Chondrocyte (in vitro differentiated cells): ENCODE measurements around the gene NTSR2. TPM values are rescaled to one million over a fixed set of nuclear protein-coding genes. Genes with fewer than 3 reads are reported as not detected.

ENCODE experiments used
- DNase-seq: peaks from one replicate; pipeline ENCODE4 v3.0.0; 2021; ENCODE audit warnings: mixed read lengths, low spot score
- H3K27ac Mint-ChIP-seq: one replicate; pipeline ENCODE4 v1.8.0; 2021; ENCODE audit warnings: mild to moderate bottlenecking, moderate library complexity, mixed read lengths; ENCODE audit not compliant: unreplicated experiment
- H3K27me3 Mint-ChIP-seq: 2 replicates; pipeline ENCODE4 v1.8.0; 2021; ENCODE audit warnings: low read depth, mixed read lengths
- H3K36me3 Mint-ChIP-seq: 2 replicates; pipeline ENCODE4 v1.8.0; 2021; ENCODE audit warnings: low read depth, mixed read lengths
- H3K4me1 Mint-ChIP-seq: 2 replicates; pipeline ENCODE4 v1.8.0; 2021; ENCODE audit warnings: low read depth, mild to moderate bottlenecking, mixed read lengths
- H3K4me3 Mint-ChIP-seq: one replicate; pipeline ENCODE4 v1.8.0; 2021; ENCODE audit warnings: mild to moderate bottlenecking, moderate library complexity, mixed read lengths; ENCODE audit not compliant: unreplicated experiment
- H3K9me3 Mint-ChIP-seq: 2 replicates; pipeline ENCODE4 v1.8.0; 2021; ENCODE audit warnings: low read depth, mixed read lengths
- CTCF ChIP-seq: fragments of 200-600 bp; sonication (generic); IDR thresholded peaks from 2 replicates; pipeline ENCODE4 v1.5.0; 2021; ENCODE audit warnings: antibody characterized with exemption, mild to moderate bottlenecking, moderate library complexity
- total RNA-seq: library from RNA; stranded (reverse); gene quantifications from 3 replicates; pipeline ENCODE4 v1.2.1, GENCODE V29; 2021

The NTSR2 gene
- total RNA-seq, 1 donor from 2014 or later: not detected

GRCh38 chr2:11699686-11700670 is 30.0 kb upstream of the NTSR2 start:
- no peak for DNase-seq
- H3K27ac Mint-ChIP-seq: no peak overlapping the region
- no peaks in the 10 kb centered on the region for H3K27me3 Mint-ChIP-seq
- TF ChIP-seq CTCF: no peak
- no peaks in the 10 kb centered on the region for H3K36me3 Mint-ChIP-seq
- peaks cover 20% of the 10 kb centered on the region for H3K4me1 Mint-ChIP-seq
- H3K4me3 Mint-ChIP-seq: no peak overlapping the region
- no peaks in the 10 kb centered on the region for H3K9me3 Mint-ChIP-seq

- Mint-ChIP-seq H3K36me3 (no peaks in the 10 kb centered on the region), H3K9me3 (no peaks in the 10 kb centered on the region), H3K27ac (no peak overlapping the region), H3K27me3 (no peaks in the 10 kb centered on the region), H3K4me1 (peaks cover 20% of the 10 kb centered on the region), H3K4me3 (no peak overlapping the region)
- no peak for DNase-seq
- TF ChIP-seq CTCF: no peak
These were observed 28.3 kb upstream of the NTSR2 start for GRCh38 chr2:11698009-11698922.

GRCh38 chr2:11697103-11697871 is 27.3 kb upstream of the NTSR2 start:
- Mint-ChIP-seq H3K27me3 (no peaks in the 10 kb centered on the region), H3K9me3 (no peaks in the 10 kb centered on the region), H3K4me3 (no peak overlapping the region), H3K27ac (no peak overlapping the region), H3K36me3 (no peaks in the 10 kb centered on the region), H3K4me1 (peaks cover 20% of the 10 kb centered on the region)
- no peak for TF ChIP-seq CTCF
- DNase-seq: no peak

- no peak overlapping the region for H3K4me3 Mint-ChIP-seq
These were observed 26.7 kb upstream of the NTSR2 start for GRCh38 chr2:11696736-11697102.

More at GRCh38 chr2:11696736-11697102, 26.7 kb upstream of the NTSR2 start:
- no peak overlapping the region for H3K27ac Mint-ChIP-seq
- DNase-seq: no peak
- H3K4me1 Mint-ChIP-seq: peaks cover 20% of the 10 kb centered on the region
- no peak for TF ChIP-seq CTCF
- no peaks in the 10 kb centered on the region for H3K9me3 Mint-ChIP-seq
- no peaks in the 10 kb centered on the region for H3K27me3 Mint-ChIP-seq
- no peaks in the 10 kb centered on the region for H3K36me3 Mint-ChIP-seq
